ENCODE results near the gene OLFM2. TPM values are rescaled to one million over a fixed set of nuclear protein-coding genes. Genes with fewer than 3 reads are reported as not detected.

The OLFM2 gene
- total RNA-seq, 4 donors from 2014 or later = 0.25 to 0.78 TPM; not detected in 2

DNA sequence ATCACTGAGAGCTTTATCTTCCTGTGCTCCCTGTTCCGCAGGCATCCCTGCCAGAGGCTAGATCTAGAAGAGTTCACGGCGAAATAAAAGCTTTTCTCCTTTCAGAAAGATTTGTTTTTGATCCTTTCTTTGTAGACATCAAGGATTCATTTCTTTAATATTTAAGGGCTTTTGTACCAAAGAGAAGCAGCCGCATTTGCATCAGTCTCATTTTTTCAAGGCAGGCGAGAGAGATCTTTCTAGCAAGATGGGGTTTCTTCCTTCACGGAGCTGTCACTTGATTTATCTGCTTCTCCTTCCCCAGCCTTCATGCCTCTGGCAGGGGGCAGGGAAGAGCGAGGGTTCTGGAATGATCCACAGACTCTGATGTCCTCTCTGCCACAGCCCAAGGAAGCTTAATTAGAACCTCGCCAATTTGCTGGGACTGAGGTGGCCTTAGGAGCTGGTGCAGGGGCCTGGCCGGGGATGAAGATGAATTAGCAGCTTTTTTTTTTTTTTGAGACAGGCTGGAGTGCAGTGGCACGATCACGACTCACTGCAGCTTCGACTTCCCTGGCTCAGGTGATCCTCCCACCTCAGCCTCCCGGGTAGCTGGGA is 61.2 kb downstream of the OLFM2 start:
- Histone ChIP-seq H3K4me1 (no peaks in the 10 kb centered on the region), H3K27me3 (no peaks in the 10 kb centered on the region), H3K9me3 (no peaks in the 10 kb centered on the region), H3K27ac (no peak overlapping the region), H3K36me3 (no peaks in the 10 kb centered on the region), H3K4me3 (no peak overlapping the region)
- DNase-seq (no peak), ATAC-seq (no peak)
- TF ChIP-seq POLR2A (IDR thresholded peaks at IDR 0.05) = no peak
- TF ChIP-seq, protein P1, sequence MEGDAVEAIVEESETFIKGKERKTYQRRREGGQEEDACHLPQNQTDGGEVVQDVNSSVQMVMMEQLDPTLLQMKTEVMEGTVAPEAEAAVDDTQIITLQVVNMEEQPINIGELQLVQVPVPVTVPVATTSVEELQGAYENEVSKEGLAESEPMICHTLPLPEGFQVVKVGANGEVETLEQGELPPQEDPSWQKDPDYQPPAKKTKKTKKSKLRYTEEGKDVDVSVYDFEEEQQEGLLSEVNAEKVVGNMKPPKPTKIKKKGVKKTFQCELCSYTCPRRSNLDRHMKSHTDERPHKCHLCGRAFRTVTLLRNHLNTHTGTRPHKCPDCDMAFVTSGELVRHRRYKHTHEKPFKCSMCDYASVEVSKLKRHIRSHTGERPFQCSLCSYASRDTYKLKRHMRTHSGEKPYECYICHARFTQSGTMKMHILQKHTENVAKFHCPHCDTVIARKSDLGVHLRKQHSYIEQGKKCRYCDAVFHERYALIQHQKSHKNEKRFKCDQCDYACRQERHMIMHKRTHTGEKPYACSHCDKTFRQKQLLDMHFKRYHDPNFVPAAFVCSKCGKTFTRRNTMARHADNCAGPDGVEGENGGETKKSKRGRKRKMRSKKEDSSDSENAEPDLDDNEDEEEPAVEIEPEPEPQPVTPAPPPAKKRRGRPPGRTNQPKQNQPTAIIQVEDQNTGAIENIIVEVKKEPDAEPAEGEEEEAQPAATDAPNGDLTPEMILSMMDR (IDR thresholded peaks at IDR 0.05 in 4 of 5, conservative IDR thresholded peaks at IDR 0.05 in 1 of 5) = no peak
- in situ Hi-C loops (cut with MboI; ENCODE audit: low sequenced_read_pairs in 4 of 4) = no loop called here
- intact Hi-C loops (cut with DNase I; ENCODE audit: low total_unique reads) = no loop called here

DNA sequence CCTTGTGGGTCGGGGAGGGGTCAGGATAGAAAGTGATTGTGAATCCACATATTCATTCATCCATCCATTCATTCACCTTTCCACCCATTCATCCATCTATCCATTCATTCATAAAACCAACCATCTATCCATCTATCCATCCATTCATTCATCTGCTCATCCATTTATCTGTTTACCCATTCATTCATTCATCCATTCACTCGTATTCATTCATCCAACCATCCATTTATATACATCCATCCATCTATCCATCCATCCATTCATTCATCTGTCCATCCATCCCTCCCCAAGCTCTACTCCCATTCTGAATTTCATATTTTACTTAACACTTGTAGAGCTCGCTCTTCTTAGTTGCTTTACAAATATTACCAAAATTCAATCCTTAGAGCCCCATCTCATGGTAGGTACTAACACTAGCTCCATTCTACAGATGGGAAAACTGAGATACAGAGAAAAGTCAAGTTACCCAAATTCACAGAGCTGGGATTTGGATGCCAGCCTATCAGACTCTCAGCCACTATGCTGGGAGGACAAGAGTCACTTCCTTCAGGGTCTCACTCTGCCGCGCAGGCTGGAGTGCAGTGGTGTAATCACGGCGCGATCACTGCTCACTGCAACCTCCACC is 63.6 kb downstream of the OLFM2 start:
- in situ Hi-C loops (cut with MboI; ENCODE audit: low sequenced_read_pairs in 4 of 4) = no loop called here
- H3K36me3 ChIP-seq = no peaks in the 10 kb centered on the region
- H3K27ac ChIP-seq = no peak overlapping the region
- H3K4me3 ChIP-seq = no peak overlapping the region
- H3K27me3 ChIP-seq = no peaks in the 10 kb centered on the region
- H3K9me3 ChIP-seq = no peaks in the 10 kb centered on the region
- DNase-seq (no peak), ATAC-seq (no peak)
- TF ChIP-seq POLR2A (IDR thresholded peaks at IDR 0.05) = no peak
- TF ChIP-seq, protein P1 (IDR thresholded peaks at IDR 0.05 in 4 of 5, conservative IDR thresholded peaks at IDR 0.05 in 1 of 5) = no peak
- no peaks in the 10 kb centered on the region for H3K4me1 ChIP-seq
- intact Hi-C loops (cut with DNase I; ENCODE audit: low total_unique reads) = no loop called here

DNA sequence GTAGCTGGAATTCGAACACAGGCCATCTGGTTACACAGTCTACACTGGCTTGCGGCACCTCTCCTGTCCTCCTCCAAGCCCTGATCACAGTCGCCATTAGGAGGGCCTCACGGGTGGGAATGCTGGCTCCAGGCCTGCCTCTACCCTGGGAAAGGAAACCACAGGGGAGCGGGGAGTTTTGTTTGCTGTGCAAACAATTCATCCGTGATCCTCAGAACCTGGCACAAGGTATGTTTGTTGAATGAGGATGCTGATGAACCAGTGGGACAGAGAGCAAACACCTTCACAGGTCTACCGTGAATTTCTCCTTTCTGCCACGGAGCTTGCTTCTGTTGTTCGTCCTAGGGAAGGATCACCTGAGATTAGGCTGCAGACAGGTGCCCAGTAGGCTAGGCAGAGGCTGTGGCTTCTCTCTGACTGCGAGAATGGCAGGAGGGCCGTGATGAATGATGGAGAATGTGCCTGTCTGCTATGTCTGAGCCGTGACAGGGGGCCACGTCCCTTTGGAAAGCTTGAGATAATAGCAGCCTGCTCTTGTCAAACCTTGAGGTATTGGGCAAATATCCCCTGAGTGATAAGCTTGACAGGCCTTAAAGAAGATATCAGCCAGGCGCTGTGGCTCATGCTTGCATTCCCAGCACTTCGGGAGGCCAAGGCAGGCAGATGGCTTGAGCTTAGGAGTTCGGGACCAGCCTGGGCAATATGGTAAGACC is 64.5 kb downstream of the OLFM2 start:
- Histone ChIP-seq H3K27ac (no peak overlapping the region), H3K4me3 (no peak overlapping the region), H3K9me3 (no peaks in the 10 kb centered on the region), H3K36me3 (no peaks in the 10 kb centered on the region), H3K4me1 (no peaks in the 10 kb centered on the region), H3K27me3 (no peaks in the 10 kb centered on the region)
- TF ChIP-seq POLR2A (IDR thresholded peaks at IDR 0.05) = no peak
- TF ChIP-seq, protein P1 (IDR thresholded peaks at IDR 0.05 in 4 of 5, conservative IDR thresholded peaks at IDR 0.05 in 1 of 5) = no peak
- DNase-seq (no peak), ATAC-seq (no peak)
- intact Hi-C loops (cut with DNase I; ENCODE audit: low total_unique reads) = no loop called here
- in situ Hi-C loops (cut with MboI; ENCODE audit: low sequenced_read_pairs in 4 of 4) = no loop called here

DNA sequence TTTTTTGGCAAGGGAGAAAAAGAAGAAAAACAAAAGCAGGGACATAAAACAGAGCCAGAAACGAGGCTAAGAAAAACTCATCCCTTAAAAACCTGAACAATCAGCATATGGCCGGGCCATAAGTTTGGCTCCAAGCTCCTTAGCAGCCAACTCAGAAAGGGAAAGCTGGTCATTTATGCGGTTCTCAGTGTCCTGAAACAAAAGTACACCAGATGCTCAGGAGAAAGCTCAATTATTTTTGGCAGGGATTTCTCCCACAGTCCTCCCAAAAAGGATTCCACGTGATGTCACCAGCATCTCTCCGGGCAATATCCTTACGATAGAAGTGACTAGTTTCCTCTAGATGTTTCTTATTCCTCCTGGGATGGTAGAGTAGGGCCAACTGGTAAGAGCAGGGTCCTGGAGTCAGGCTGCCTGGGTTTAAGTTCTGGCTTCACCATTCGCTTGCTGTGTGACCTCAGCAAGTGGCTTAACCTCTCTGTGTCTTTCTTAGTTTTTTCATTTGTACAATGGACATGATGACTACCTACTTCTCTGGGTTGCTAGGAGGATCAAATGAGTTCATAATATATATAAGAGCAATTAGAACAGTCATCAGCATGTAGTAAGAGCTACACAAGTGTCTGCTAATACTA is 67.2 kb downstream of the OLFM2 start:
- in situ Hi-C loops (cut with MboI; ENCODE audit: low sequenced_read_pairs in 4 of 4) = no loop called here
- TF ChIP-seq, protein P1 (IDR thresholded peaks at IDR 0.05 in 4 of 5, conservative IDR thresholded peaks at IDR 0.05 in 1 of 5) = no peak
- no peak for TF ChIP-seq POLR2A (IDR thresholded peaks at IDR 0.05)
- no peak overlapping the region for H3K4me3 ChIP-seq
- intact Hi-C loops (cut with DNase I; ENCODE audit: low total_unique reads) = no loop called here
- ATAC-seq (no peak), DNase-seq (no peak)
- H3K27ac ChIP-seq = no peak overlapping the region
- no peaks in the 10 kb centered on the region for H3K9me3 ChIP-seq
- no peaks in the 10 kb centered on the region for H3K27me3 ChIP-seq
- no peaks in the 10 kb centered on the region for H3K4me1 ChIP-seq
- H3K36me3 ChIP-seq = no peaks in the 10 kb centered on the region
